Gastrocnemius medialis (tissue), 4 donors: ENCODE data around the gene GABARAPL1. TPM values are rescaled to one million over a fixed set of nuclear protein-coding genes. Genes with fewer than 3 reads are reported as not detected.

Experiments
- ATAC-seq, 2 donors: fragments of 150-250 bp; one replicate each; pipeline ENCODE4 v1.9.1; 2016
- DNase-seq, 2 donors: peaks; one replicate each; pipeline ENCODE4 v3.0.0-alpha.2; 2019
- H3K27ac ChIP-seq, 4 donors: fragments of 200-600 bp; sonication (generic); 1 replicate in 1 of 4; 2 replicates in 3 of 4; pipeline ENCODE4 v1.5.1; 2016 to 2018; ENCODE audit warnings: mild to moderate bottlenecking in 2 of 4, moderate library complexity in 1 of 4
- H3K27me3 ChIP-seq, 3 donors: fragments of 200-600 bp; sonication (generic) in 2 of 3; 1 replicate in 1 of 3; 2 replicates in 2 of 3; pipeline versions ENCODE4 v1.5.1 to v1.6.0; 2016 to 2019; ENCODE audit warnings: mild to moderate bottlenecking in 1 of 3, moderate library complexity in 1 of 3
- H3K36me3 ChIP-seq, 2 donors: fragments of 200-600 bp; sonication (generic) in 1 of 2; one replicate each; pipeline ENCODE4 v1.5.1; 2017 to 2018
- H3K4me1 ChIP-seq, 2 donors: fragments of 200-600 bp; sonication (generic) in 1 of 2; one replicate each; pipeline ENCODE4 v1.5.1; 2016 to 2017; ENCODE audit warnings: mild to moderate bottlenecking in 2 of 2
- H3K4me3 ChIP-seq, 4 donors: fragments of 200-600 bp; sonication (generic) in 3 of 4; 1 replicate in 1 of 4; 2 replicates in 3 of 4; pipeline ENCODE4 v1.5.1; 2016 to 2019; ENCODE audit warnings: mild to moderate bottlenecking in 2 of 4
- H3K9me3 ChIP-seq, 3 donors: fragments of 200-600 bp; sonication (generic) in 2 of 3; 1 replicate in 1 of 3; 2 replicates in 2 of 3; pipeline ENCODE4 v1.5.1; 2016 to 2019
- CTCF ChIP-seq, 5 experiments: fragments of 450-650 bp in 3 of 5; fragments of 200-600 bp in 2 of 5; sonication (generic) in 2 of 5; IDR thresholded peaks in 4 of 5; conservative IDR thresholded peaks in 1 of 5; 1 replicate in 4 of 5; 2 replicates in 1 of 5; pipeline ENCODE4 v1.5.1; 2016 to 2019; ENCODE audit warnings: antibody characterized with exemption in 5 of 5, mild to moderate bottlenecking in 3 of 5, moderate library complexity in 3 of 5
- POLR2A ChIP-seq, 2 donors: fragments of 450-650 bp; IDR thresholded peaks; one replicate each; pipeline ENCODE4 v1.6.1; 2017; ENCODE audit warnings: antibody characterized with exemption in 2 of 2, mild to moderate bottlenecking in 2 of 2, moderate library complexity in 2 of 2
- in situ Hi-C, 4 donors: fragments of 200-750 bp; cut with MboI; loops; one replicate each; pipeline versions ENCODE4 v1.15.0 to v1.8.0; 2017; ENCODE audit warnings: low sequenced_read_pairs in 4 of 4
- intact Hi-C: fragments of 100-400 bp; cut with DNase I; formaldehyde crosslinking; loops from one replicate; pipeline ENCODE4 v1.15.1; 2023; ENCODE audit warnings: low total_unique reads
- total RNA-seq, 4 donors: library from RNA; depleted of rRNA; stranded (reverse); fragments of >200 nt; gene quantifications; one replicate each; pipeline versions ENCODE4 v1.1.0 to v1.2.3, GENCODE V29; 2016

Gene GABARAPL1
- total RNA-seq, 4 donors from 2014 or later, result 144 to 605 (median 175) TPM

DNA sequence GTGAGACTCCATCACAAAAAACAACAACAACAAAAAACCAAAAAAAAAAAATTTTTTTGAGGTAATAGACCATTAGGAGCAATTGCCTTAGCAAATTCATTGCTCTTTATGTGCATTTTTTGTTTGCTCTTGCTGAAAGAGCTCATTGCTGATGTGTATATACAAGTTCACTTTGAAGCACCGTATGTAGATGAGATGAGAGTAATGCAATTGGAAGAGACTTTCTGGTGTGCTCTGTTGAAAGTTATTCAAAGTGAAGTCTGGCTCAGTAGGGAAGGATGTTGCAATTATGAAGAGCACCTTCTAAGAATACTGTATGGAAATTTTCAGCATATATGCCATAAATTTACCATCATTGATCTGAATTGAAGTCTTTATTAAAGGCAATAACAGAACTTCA is 48.2 kb downstream of the GABARAPL1 start:
- no peak for TF ChIP-seq CTCF (IDR thresholded peaks at IDR 0.05 in 4 of 5, conservative IDR thresholded peaks at IDR 0.05 in 1 of 5)
- no peak for TF ChIP-seq POLR2A (IDR thresholded peaks at IDR 0.05)
- Histone ChIP-seq H3K27ac (no peak overlapping the region), H3K4me1 (no peaks in the 10 kb centered on the region), H3K36me3 (no peaks in the 10 kb centered on the region), H3K4me3 (no peak overlapping the region), H3K27me3 (no peaks in the 10 kb centered on the region), H3K9me3 (peaks cover 0 to 2% (median 0%) of the 10 kb centered on the region in 3 donors)
- no peak for DNase-seq
- intact Hi-C loops (no loop called here), in situ Hi-C loops (no loop called here)
- no peak for ATAC-seq

GRCh38 chr12:10268037-10268436 is 55.4 kb downstream of the GABARAPL1 start:
- Histone ChIP-seq H3K27me3 (no peaks in the 10 kb centered on the region), H3K4me1 (no peaks in the 10 kb centered on the region), H3K9me3 (no peaks in the 10 kb centered on the region), H3K4me3 (no peak overlapping the region), H3K27ac (no peak overlapping the region), H3K36me3 (no peaks in the 10 kb centered on the region)
- ATAC-seq (no peak), DNase-seq (no peak)
- intact Hi-C loops (no loop called here), in situ Hi-C loops (no loop called here)
- no peak for TF ChIP-seq POLR2A (IDR thresholded peaks at IDR 0.05)
- TF ChIP-seq CTCF (IDR thresholded peaks at IDR 0.05 in 4 of 5, conservative IDR thresholded peaks at IDR 0.05 in 1 of 5), result no peak

DNA sequence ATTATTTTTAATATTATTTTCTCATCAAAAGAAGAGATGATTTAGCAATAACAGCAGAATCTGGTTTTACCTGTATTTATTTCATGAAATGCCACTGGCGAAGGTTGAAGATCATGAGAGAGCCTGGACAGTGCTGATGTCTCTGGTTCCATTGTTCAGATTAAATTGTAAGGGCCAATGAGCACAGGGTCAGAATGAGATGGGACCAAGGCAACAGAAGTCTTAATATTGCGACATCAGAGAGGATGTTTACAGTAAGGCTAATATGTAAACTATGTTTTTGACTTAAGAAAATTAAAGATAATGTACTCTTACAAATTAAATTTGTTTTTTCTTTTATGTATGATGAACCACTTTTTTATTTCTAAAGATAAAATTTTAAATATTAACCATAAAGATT is 59.8 kb downstream of the GABARAPL1 start:
- Histone ChIP-seq H3K36me3 (no peaks in the 10 kb centered on the region), H3K27ac (no peak overlapping the region), H3K9me3 (no peaks in the 10 kb centered on the region), H3K4me3 (no peak overlapping the region), H3K4me1 (no peaks in the 10 kb centered on the region), H3K27me3 (no peaks in the 10 kb centered on the region)
- no peak for TF ChIP-seq POLR2A (IDR thresholded peaks at IDR 0.05)
- TF ChIP-seq CTCF (IDR thresholded peaks at IDR 0.05 in 4 of 5, conservative IDR thresholded peaks at IDR 0.05 in 1 of 5), result no peak
- intact Hi-C loops (no loop called here), in situ Hi-C loops (no loop called here)
- DNase-seq (no peak), ATAC-seq (no peak)

Other genes starting within 250 kb of the GABARAPL1 start
- gene CLEC12A, start 241.5 kb upstream of the GABARAPL1 start, total RNA-seq, result under 1 TPM in 2 of 4 donors, not detected in 2; 0.49 to 0.98 TPM
- gene CLEC1B, start 213.8 kb upstream of the GABARAPL1 start, total RNA-seq, result under 1 TPM in 1 of 4 donors, not detected in 3; 0.53 TPM
- not detected for gene CLEC12B, start 202.2 kb upstream of the GABARAPL1 start, total RNA-seq
- gene CLEC9A, start 182.2 kb upstream of the GABARAPL1 start, total RNA-seq, result not detected
- gene CLEC1A, start 113.9 kb upstream of the GABARAPL1 start, total RNA-seq, result 1 to 10 TPM in 3 of 4 donors, under 1 TPM in 1; 1.00 to 3.6 (median 1.6) TPM
- gene CLEC7A, start 82.7 kb upstream of the GABARAPL1 start, total RNA-seq, result 10 to 100 TPM in 1 of 4 donors, 1 to 10 TPM in 3; 1.1 to 40.7 (median 3.6) TPM
- gene OLR1, start 40.7 kb upstream of the GABARAPL1 start, total RNA-seq, result under 1 TPM in 1 of 4 donors, not detected in 3; 0.42 TPM
- not detected for gene TMEM52B, start 33.8 kb upstream of the GABARAPL1 start, total RNA-seq
- gene KLRD1, start 95.0 kb downstream of the GABARAPL1 start, total RNA-seq, result under 1 TPM; 0.10 to 0.23 (median 0.21) TPM
- gene KLRK1, start 177.2 kb downstream of the GABARAPL1 start, total RNA-seq, result under 1 TPM in 1 of 4 donors, not detected in 3; 0.20 TPM
- gene KLRC4, start 196.9 kb downstream of the GABARAPL1 start, total RNA-seq, result not detected
- gene KLRC3, start 207.7 kb downstream of the GABARAPL1 start, total RNA-seq, result not detected
- gene KLRC2, start 223.1 kb downstream of the GABARAPL1 start, total RNA-seq, result not detected
- not detected for gene KLRC1, start 240.5 kb downstream of the GABARAPL1 start, total RNA-seq